Gastroesophageal sphincter (tissue), 3 donors: ENCODE measurements around the gene NEMP1.

Experiments
- POLR2A ChIP-seq, 2 donors: fragments of 450-650 bp; IDR thresholded peaks; one replicate each; pipeline ENCODE4 v1.6.1; 2017; ENCODE audit warnings: antibody characterized with exemption in 2 of 2, mild to moderate bottlenecking in 2 of 2, moderate library complexity in 1 of 2
- TF ChIP-seq, protein P1 (sequence below), 4 experiments: fragments of 200-600 bp in 2 of 4; fragments of 450-650 bp in 2 of 4; sonication (generic) in 1 of 4; IDR thresholded peaks; one replicate each; pipeline ENCODE4 v1.5.1; 2017 to 2019; ENCODE audit warnings: antibody characterized with exemption in 4 of 4, mild to moderate bottlenecking in 2 of 4, moderate library complexity in 2 of 4

DNA sequence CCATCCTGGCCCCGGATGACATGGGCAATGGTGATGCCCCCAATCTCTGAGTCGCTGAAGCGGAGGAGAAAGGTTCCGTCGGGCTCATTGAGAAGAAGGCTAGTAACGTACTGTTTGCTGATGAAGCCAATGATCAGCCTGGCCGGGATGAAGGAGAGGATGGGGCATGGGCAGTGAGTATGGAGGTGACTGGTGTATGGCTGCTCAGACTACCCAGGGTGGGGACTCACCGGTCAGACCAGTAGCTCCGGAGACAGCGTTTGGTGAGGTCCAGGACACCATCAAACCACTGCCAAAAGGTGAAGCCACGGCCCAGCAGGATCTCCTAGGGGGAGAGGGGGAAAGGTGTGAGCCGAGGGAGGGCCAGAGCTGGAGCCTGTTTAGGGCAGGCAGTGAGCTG, 21.2 kb upstream of the NEMP1 start:
- no peak for TF ChIP-seq POLR2A (IDR thresholded peaks at IDR 0.05)
- TF ChIP-seq, protein P1, sequence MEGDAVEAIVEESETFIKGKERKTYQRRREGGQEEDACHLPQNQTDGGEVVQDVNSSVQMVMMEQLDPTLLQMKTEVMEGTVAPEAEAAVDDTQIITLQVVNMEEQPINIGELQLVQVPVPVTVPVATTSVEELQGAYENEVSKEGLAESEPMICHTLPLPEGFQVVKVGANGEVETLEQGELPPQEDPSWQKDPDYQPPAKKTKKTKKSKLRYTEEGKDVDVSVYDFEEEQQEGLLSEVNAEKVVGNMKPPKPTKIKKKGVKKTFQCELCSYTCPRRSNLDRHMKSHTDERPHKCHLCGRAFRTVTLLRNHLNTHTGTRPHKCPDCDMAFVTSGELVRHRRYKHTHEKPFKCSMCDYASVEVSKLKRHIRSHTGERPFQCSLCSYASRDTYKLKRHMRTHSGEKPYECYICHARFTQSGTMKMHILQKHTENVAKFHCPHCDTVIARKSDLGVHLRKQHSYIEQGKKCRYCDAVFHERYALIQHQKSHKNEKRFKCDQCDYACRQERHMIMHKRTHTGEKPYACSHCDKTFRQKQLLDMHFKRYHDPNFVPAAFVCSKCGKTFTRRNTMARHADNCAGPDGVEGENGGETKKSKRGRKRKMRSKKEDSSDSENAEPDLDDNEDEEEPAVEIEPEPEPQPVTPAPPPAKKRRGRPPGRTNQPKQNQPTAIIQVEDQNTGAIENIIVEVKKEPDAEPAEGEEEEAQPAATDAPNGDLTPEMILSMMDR (IDR thresholded peaks at IDR 0.05): no peak
